Esophagus muscularis mucosa (tissue), 4 donors: ENCODE measurements around the gene NCLN. TPM values are rescaled to one million over a fixed set of nuclear protein-coding genes. Genes with fewer than 3 reads are reported as not detected.

Source experiments
- DNase-seq: peaks from one replicate; pipeline ENCODE4 v3.0.0-alpha.2; 2017; ENCODE audit errors: extremely low spot score
- H3K27ac ChIP-seq, 4 donors: fragments of 200-600 bp; sonication (generic); replicated peaks in 1 of 4; 1 replicate in 3 of 4; 2 replicates in 1 of 4; pipeline ENCODE4 v1.5.1; 2016 to 2019; ENCODE audit warnings: mild to moderate bottlenecking in 1 of 4
- H3K27me3 ChIP-seq, 4 donors: fragments of 200-600 bp; sonication (generic); one replicate each; pipeline versions ENCODE4 v1.5.1 to v1.6.0; 2016 to 2019
- H3K36me3 ChIP-seq, 4 donors: fragments of 200-600 bp; sonication (generic); one replicate each; pipeline ENCODE4 v1.5.1; 2016 to 2019
- H3K4me1 ChIP-seq, 4 donors: fragments of 200-600 bp; sonication (generic); one replicate each; pipeline ENCODE4 v1.5.1; 2016 to 2019
- H3K4me3 ChIP-seq, 4 donors: fragments of 200-600 bp; sonication (generic); 1 replicate in 2 of 4; 2 replicates in 2 of 4; pipeline ENCODE4 v1.5.1; 2016 to 2019; ENCODE audit warnings: mild to moderate bottlenecking in 4 of 4, moderate library complexity in 1 of 4
- H3K9me3 ChIP-seq, 4 donors: fragments of 200-600 bp; sonication (generic); 1 replicate in 3 of 4; 2 replicates in 1 of 4; pipeline ENCODE4 v1.5.1; 2016 to 2019
- EP300 ChIP-seq: sonication (generic); formaldehyde crosslinking; IDR thresholded peaks from one replicate; pipeline ENCODE4 v1.6.1; 2017; ENCODE audit warnings: antibody characterized with exemption
- POLR2A ChIP-seq: fragments of 450-650 bp; IDR thresholded peaks from one replicate; pipeline ENCODE4 v1.6.1; 2017; ENCODE audit warnings: antibody characterized with exemption, moderate library complexity, mild to moderate bottlenecking, low read depth
- POLR2AphosphoS5 ChIP-seq, 2 donors: sonication (generic); formaldehyde crosslinking; IDR thresholded peaks; one replicate each; pipeline ENCODE4 v1.6.1; 2017; ENCODE audit warnings: antibody characterized with exemption in 2 of 2
- WGBS: methylation state at CpG from one replicate; pipeline ENCODE4 v1.1.5; 2018; 5-methylcytosine and 5-hydroxymethylcytosine counted together
- intact Hi-C: fragments of 100-400 bp; cut with DNase I; formaldehyde crosslinking; loops from one replicate; pipeline ENCODE4 v1.15.1; 2023
- total RNA-seq, 4 donors: library from RNA; depleted of rRNA; stranded (reverse); fragments of >200 nt; gene quantifications; one replicate each; pipeline versions ENCODE4 v1.1.0 to v1.2.1, GENCODE V29; 2016
- TF ChIP-seq, protein P1 (sequence below), 3 experiments: fragments of 200-600 bp in 2 of 3; fragments of 450-650 bp in 1 of 3; sonication (generic) in 2 of 3; IDR thresholded peaks; one replicate each; pipeline ENCODE4 v1.5.1; 2017 to 2019; ENCODE audit warnings: antibody characterized with exemption in 3 of 3, mild to moderate bottlenecking in 2 of 3, moderate library complexity in 1 of 3

The NCLN gene
- total RNA-seq, 4 donors from 2014 or later = 26.2 to 33.6 (median 29.7) TPM

DNA sequence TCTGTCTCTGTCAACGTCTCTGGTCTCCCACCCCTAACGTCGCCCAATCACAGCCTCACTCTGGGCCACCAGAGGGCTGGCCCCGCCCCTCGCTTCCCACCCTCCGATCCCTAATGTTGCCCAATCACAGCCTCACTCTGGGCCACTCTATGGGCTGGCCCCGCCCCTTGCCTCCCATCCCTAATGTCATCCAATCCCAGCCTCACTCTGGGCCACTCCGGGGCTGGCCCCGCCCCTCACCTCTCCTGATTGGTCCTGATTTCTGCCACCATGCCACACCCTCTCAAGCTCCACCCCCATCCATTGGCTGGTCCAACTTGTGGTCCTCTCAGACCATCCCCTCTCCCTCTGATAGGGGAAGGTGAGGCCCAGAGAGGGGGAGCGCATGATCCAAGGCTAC is 63.7 kb downstream of the NCLN start:
- intact Hi-C loops = no loop called here
- TF ChIP-seq POLR2AphosphoS5 (IDR thresholded peaks at IDR 0.05) (no peak), POLR2A (no peak)
- Histone ChIP-seq H3K27ac (no peak overlapping the region), H3K36me3 (no peaks in the 10 kb centered on the region), H3K4me3 (no peak overlapping the region), H3K27me3 (peaks cover 0 to 52% (median 3%) of the 10 kb centered on the region in 4 donors), H3K4me1 (no peaks in the 10 kb centered on the region), H3K9me3 (peaks cover 0 to 14% (median 13%) of the 10 kb centered on the region in 4 donors)
- no peak for DNase-seq
- 77% methylated on average over 10 of the region's 10 CpGs for WGBS

DNA sequence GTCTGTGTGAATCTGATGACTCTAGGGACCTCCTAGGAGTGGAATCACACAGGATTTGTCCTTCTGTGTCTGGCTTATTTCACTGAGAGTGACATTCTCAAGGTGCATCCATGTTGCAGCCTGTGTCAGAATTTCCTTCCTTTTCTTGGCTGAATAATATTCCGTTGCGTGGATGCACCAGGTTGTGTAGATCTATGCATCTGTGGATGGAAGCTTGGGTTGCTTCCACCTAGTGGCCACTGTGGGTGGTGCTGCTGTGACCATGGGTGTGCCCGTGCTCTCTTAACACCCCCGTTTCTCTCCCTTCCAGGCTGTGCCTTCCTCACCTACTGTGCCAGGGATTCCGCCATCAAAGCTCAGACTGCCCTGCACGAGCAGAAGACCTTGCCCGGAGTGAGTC is 64.9 kb downstream of the NCLN start:
- no peak overlapping the region for H3K4me3 ChIP-seq
- H3K27ac ChIP-seq = no peak overlapping the region
- 76% methylated on average over 5 of the region's 7 CpGs for WGBS
- peaks cover 0 to 14% (median 13%) of the 10 kb centered on the region in 4 donors for H3K9me3 ChIP-seq
- no peaks in the 10 kb centered on the region for H3K4me1 ChIP-seq
- H3K27me3 ChIP-seq = peaks cover 0 to 53% (median 3%) of the 10 kb centered on the region in 4 donors
- no peak for DNase-seq
- intact Hi-C loops = no loop called here
- TF ChIP-seq POLR2AphosphoS5 (IDR thresholded peaks at IDR 0.05) = no peak
- TF ChIP-seq POLR2A = no peak
- TF ChIP-seq, protein P1, sequence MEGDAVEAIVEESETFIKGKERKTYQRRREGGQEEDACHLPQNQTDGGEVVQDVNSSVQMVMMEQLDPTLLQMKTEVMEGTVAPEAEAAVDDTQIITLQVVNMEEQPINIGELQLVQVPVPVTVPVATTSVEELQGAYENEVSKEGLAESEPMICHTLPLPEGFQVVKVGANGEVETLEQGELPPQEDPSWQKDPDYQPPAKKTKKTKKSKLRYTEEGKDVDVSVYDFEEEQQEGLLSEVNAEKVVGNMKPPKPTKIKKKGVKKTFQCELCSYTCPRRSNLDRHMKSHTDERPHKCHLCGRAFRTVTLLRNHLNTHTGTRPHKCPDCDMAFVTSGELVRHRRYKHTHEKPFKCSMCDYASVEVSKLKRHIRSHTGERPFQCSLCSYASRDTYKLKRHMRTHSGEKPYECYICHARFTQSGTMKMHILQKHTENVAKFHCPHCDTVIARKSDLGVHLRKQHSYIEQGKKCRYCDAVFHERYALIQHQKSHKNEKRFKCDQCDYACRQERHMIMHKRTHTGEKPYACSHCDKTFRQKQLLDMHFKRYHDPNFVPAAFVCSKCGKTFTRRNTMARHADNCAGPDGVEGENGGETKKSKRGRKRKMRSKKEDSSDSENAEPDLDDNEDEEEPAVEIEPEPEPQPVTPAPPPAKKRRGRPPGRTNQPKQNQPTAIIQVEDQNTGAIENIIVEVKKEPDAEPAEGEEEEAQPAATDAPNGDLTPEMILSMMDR (IDR thresholded peaks at IDR 0.05) = peak; percentile 38 to 61 (median 40)
- no peaks in the 10 kb centered on the region for H3K36me3 ChIP-seq

DNA sequence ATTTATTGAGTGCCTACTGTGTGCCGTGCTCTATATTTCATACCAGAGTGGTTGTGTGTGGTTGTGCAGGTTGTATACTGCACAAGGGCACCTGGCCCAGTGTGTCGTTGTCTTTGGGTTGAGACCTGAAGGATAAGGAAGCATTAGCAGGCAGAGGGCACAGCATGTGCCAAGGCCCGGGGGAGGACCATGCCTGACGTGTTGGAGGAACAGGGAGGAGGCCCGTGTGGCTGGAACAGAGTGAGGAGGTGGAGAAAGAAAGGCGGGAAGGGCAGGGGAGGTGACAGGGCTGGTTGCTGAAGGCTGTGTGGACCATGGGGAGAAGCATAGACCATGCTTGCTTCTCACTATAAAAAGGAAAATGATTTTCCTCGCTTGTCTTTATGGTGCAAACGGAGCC is 65.5 kb downstream of the NCLN start:
- DNase-seq = no peak
- no peaks in the 10 kb centered on the region for H3K4me1 ChIP-seq
- intact Hi-C loops = no loop called here
- H3K9me3 ChIP-seq = peaks cover 0 to 14% (median 13%) of the 10 kb centered on the region in 4 donors
- no peak overlapping the region for H3K27ac ChIP-seq
- no peak overlapping the region for H3K4me3 ChIP-seq
- TF ChIP-seq EP300 (no peak), POLR2A (no peak), POLR2AphosphoS5 (IDR thresholded peaks at IDR 0.05) (no peak)
- TF ChIP-seq, protein P1 (IDR thresholded peaks at IDR 0.05) = no peak
- H3K27me3 ChIP-seq = peaks cover 0 to 53% (median 3%) of the 10 kb centered on the region in 4 donors
- 78% methylated on average over 8 of the region's 8 CpGs for WGBS
- no peaks in the 10 kb centered on the region for H3K36me3 ChIP-seq

DNA sequence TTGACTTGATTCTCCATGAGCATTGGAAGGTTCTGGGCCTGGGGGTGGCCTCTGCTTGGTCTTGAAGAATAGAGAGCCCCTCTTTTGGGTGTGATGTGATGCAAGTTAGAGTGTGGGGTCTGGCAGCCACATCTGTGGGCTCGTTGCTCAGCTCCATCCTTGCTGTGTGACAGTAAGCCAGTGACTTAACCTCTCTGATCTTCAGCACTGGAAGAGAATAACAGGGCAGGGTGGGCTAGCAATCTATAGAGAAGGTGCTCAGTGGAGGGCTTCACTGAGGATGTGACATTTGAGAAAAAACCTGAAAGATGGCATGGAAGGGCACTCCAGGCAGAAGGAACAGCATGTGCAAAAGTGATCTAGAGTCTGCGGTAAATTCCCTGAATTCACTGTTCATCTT is 66.9 kb downstream of the NCLN start:
- no peaks in the 10 kb centered on the region for H3K4me1 ChIP-seq
- no peak overlapping the region for H3K4me3 ChIP-seq
- no peak overlapping the region for H3K27ac ChIP-seq
- H3K9me3 ChIP-seq = peaks cover 0 to 14% (median 13%) of the 10 kb centered on the region in 4 donors
- intact Hi-C loops = no loop called here
- H3K27me3 ChIP-seq = peaks cover 0 to 57% (median 3%) of the 10 kb centered on the region in 4 donors
- no peak for DNase-seq
- 91% methylated on average over 2 of the region's 2 CpGs for WGBS
- no peaks in the 10 kb centered on the region for H3K36me3 ChIP-seq
- TF ChIP-seq POLR2A (no peak), POLR2AphosphoS5 (IDR thresholded peaks at IDR 0.05) (no peak), EP300 (no peak)
- TF ChIP-seq, protein P1 (IDR thresholded peaks at IDR 0.05) = no peak

DNA sequence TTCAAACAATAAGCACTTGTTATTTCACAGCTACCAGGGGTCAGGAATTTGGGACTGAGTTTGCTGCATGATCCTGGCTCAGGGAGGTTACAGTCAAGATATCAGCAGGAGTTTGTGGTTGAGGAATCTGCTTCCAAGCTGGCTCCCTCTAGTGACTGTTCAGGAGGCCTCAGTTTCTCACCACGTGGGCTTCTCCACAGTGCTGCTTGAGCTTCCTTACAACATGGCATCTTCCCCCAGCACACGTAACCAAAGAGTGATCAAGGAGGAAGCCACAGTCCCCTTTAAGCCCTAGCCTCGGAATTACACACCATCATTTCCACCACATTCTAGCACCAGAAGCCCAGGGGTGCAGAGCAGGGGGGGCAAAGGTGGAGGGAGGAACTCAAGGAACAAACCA is 67.5 kb downstream of the NCLN start:
- Histone ChIP-seq H3K4me1 (no peaks in the 10 kb centered on the region), H3K36me3 (no peaks in the 10 kb centered on the region), H3K4me3 (no peak overlapping the region), H3K27ac (no peak overlapping the region), H3K27me3 (peaks cover 0 to 60% (median 3%) of the 10 kb centered on the region in 4 donors), H3K9me3 (peaks cover 0 to 14% (median 13%) of the 10 kb centered on the region in 4 donors)
- WGBS = 81% methylated on average over 2 of the region's 3 CpGs
- DNase-seq = no peak
- intact Hi-C loops = no loop called here
- TF ChIP-seq POLR2AphosphoS5 (IDR thresholded peaks at IDR 0.05) (no peak), EP300 (no peak), POLR2A (no peak)
- TF ChIP-seq, protein P1 (IDR thresholded peaks at IDR 0.05) = no peak
